IPS-18c (cell line): Measurements from ENCODE around the gene IGF1R.

Experiments
- H3K4me3 ChIP-seq: 2 replicates; pipeline ENCODE4 v1.7.0; 2013; ENCODE audit warnings: low read depth, mild to moderate bottlenecking, low read length, moderate library complexity; ENCODE audit not compliant: insufficient read depth
- H3K9me3 ChIP-seq: one replicate; pipeline ENCODE4 v1.6.1; 2013; ENCODE audit warnings: mild to moderate bottlenecking, low read length, moderate library complexity; ENCODE audit not compliant: control insufficient read depth, insufficient read depth

IGF1R gene

DNA sequence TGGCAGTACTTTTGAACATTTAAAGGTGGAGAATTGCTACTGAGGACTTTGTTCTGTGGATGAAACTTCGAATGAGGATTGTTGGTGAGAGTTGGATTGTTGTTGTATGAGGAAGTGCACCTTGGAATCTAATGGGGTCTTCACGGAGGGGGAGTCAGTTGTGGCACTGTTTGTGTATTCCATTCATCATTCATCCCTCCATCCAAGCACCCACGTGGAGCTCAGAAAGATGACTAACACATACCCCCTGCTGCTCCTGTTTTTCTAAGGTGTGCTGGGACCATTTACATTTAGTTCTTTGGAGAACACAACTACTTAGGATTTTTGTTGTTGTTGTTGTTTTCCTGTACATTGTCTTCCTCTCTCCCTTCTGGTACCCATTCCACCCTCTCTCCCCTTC is 122.6 kb downstream of the IGF1R start:
- no peak overlapping the region for H3K4me3 ChIP-seq
- no peaks in the 10 kb centered on the region for H3K9me3 ChIP-seq

DNA sequence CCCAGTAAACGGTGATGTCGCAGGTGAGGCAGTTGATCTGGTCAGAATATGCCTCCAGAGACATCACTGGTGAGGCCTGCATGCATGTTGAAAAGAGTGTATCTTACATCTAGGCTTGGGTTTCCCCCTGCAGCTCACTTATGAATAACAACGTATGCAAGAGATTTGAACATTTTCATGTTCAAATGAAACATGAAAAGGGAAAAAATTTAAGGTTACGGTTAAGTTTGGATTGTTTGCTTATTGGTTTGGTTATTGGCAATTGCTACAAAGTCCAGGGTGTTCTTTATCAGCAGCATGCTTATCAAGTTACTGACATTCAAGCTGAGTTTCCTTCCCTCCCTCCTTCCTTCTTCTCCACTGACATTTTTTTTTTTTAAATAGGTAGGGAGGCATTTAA is 123.2 kb downstream of the IGF1R start:
- no peak overlapping the region for H3K4me3 ChIP-seq
- no peaks in the 10 kb centered on the region for H3K9me3 ChIP-seq

DNA sequence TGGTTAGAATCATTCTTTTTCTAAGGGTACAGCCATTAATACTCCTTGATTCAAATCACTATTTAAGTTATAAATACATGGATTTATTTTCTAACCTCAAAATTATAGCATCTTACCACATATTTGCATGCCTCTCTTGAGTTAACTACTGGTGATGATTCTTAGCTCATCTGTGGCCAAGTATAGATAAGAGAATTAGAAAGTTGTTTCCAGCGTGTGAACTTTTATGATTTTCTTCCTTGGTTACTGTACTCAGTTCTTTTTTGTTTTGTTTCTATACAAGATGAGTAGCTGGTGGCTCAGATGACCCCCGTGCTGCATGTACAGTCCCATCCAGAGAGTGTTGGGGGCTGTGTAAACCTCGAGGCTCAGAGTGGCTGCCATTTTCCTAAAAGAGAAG is 124.6 kb downstream of the IGF1R start:
- Histone ChIP-seq H3K9me3 (no peaks in the 10 kb centered on the region), H3K4me3 (no peak overlapping the region)

DNA sequence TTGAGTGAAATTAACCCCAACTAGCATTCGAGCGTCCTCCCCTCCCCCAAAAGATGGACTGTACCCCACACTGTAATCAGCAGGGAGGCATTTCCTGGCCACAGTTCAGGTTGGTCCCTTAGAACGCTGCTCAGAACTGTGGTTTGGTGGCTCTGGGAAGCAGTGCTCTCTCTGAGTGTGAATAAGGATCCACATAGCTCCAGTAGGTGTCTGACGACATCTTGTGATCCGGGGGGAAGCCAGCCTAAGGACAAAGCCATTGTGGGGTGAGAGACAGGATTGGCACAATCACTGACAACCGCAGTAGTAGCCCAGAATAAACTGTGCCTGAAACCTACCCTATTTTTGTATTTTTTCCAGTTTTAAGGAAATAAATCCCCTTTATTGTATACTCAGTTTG is 125.3 kb downstream of the IGF1R start:
- H3K4me3 ChIP-seq, result no peak overlapping the region
- H3K9me3 ChIP-seq, result no peaks in the 10 kb centered on the region

- Histone ChIP-seq H3K4me3 (no peak overlapping the region), H3K9me3 (no peaks in the 10 kb centered on the region)
These were observed 126.6 kb downstream of the IGF1R start for GRCh38 chr15:98774756-98775497.

GRCh38 chr15:98775498-98776230 is 127.3 kb downstream of the IGF1R start:
- Histone ChIP-seq H3K4me3 (no peak overlapping the region), H3K9me3 (no peaks in the 10 kb centered on the region)

GRCh38 chr15:98776607-98777281 is 128.4 kb downstream of the IGF1R start:
- Histone ChIP-seq H3K4me3 (no peak overlapping the region), H3K9me3 (no peaks in the 10 kb centered on the region)

DNA sequence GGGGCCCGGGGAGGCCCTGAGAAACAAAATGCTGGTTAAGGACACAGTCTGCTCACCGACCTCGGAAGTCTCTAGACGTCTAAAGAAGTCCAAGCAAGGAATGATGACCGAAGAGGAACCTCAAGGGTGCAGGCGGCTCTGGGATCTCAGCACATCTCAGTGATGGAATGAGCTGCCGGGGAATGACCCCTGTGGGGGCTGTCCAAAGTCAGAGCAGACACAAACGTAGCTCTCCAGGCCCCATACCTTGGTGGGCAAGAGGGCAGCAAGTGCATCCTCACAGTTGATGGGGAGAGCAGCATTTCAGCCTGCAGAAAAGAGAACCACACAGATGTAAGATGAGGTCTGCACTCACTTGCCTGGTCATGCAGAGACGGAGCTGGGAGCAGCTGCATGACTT is 129.1 kb downstream of the IGF1R start:
- H3K4me3 ChIP-seq, result no peak overlapping the region
- H3K9me3 ChIP-seq, result no peaks in the 10 kb centered on the region

GRCh38 chr15:98778263-98778959 is 130.1 kb downstream of the IGF1R start:
- Histone ChIP-seq H3K9me3 (no peaks in the 10 kb centered on the region), H3K4me3 (no peak overlapping the region)

GRCh38 chr15:98778960-98779359 is 130.6 kb downstream of the IGF1R start:
- Histone ChIP-seq H3K9me3 (no peaks in the 10 kb centered on the region), H3K4me3 (no peak overlapping the region)

GRCh38 chr15:98779463-98780071 is 131.2 kb downstream of the IGF1R start:
- no peak overlapping the region for H3K4me3 ChIP-seq
- H3K9me3 ChIP-seq, result no peaks in the 10 kb centered on the region

- H3K4me3 ChIP-seq, result no peak overlapping the region
These were observed 133.5 kb downstream of the IGF1R start for GRCh38 chr15:98781838-98782237.

DNA sequence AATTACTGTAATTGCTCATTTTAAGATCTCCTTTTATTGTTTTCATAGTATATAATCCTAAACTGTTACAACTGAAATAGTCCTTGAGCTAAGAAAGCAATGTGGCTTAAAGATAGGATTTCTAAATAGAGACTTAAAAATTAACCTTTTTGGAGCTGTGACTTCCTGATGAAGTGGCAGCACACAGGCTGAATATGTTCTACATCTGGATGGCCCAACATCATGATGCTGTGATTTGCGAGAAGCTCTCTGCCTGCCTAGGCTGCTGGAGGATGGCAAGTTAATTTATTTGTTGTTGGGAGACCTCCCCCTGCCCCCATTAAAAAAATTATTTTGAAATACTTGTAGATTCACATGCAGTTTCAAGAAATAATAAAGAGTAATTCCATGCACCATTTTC is 134.5 kb downstream of the IGF1R start:
- H3K9me3 ChIP-seq, result no peaks in the 10 kb centered on the region
- H3K4me3 ChIP-seq, result no peak overlapping the region

More at GRCh38 chr15:98781838-98782237, 133.5 kb downstream of the IGF1R start:
- H3K9me3 ChIP-seq, result no peaks in the 10 kb centered on the region

- Histone ChIP-seq H3K4me3 (no peak overlapping the region), H3K9me3 (no peaks in the 10 kb centered on the region)
These were observed 137.1 kb downstream of the IGF1R start for GRCh38 chr15:98785431-98785806.

GRCh38 chr15:98785807-98786621 is 137.7 kb downstream of the IGF1R start:
- Histone ChIP-seq H3K9me3 (no peaks in the 10 kb centered on the region), H3K4me3 (no peak overlapping the region)

- Histone ChIP-seq H3K4me3 (no peak overlapping the region), H3K9me3 (no peaks in the 10 kb centered on the region)
These were observed 138.4 kb downstream of the IGF1R start for GRCh38 chr15:98786717-98787116.
